ENCODE results near the gene ZNF726.

DNA sequence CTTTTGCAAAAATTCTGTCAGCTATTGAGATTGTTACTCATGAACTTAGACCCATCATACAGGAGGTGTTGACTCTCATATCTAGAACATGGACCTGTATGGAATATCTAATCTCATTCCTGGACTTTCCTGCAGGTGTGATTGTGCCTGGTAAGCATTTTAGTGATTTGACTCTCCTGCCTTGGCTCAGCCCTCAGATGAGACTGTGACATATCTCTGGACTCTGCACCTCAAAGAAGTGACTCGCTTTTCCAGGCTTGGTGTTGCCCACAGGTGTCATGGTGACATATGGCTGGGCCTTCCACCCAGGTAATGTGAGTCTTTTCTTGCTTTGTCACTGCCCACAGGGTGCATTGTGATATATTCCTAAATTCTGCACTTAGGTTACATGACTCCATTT, 17.8 kb upstream of the ZNF726 start:
- TF ChIP-seq EP300 (IDR thresholded peaks at IDR 0.05) (no peak), POLR2A (IDR thresholded peaks at IDR 0.05) (no peak)

All from ovary (tissue), 1 donor.